GM10248 (cell line): ENCODE results near the gene OR10H5.
A peak's percentile ranks its signal among the peaks of the same experiment; 100 is the strongest.
"Not testable (repeated sequence)": the region's sequence is repeated elsewhere in the genome, so short reads cannot be mapped to it uniquely, and the experiment has no call there.

Source experiments
- CTCF ChIA-PET: fragments of 300-600 bp; sonication (Branson Sonifier 250); formaldehyde crosslinking; extraction: SDS; loops from one replicate; lab custom pipeline; 2021; ENCODE audit warnings: antibody characterized with exemption; lab: Yijun Ruan, JAX
- POLR2A ChIA-PET: fragments of 350-650 bp; sonication (Branson Sonifier 250); formaldehyde crosslinking; extraction: SDS; loops from one replicate; lab custom pipeline; 2020; ENCODE audit warnings: antibody characterized with exemption; lab: Yijun Ruan, JAX
- DNase-seq: peaks from one replicate; pipeline ENCODE4 v3.0.0; 2012; ENCODE audit errors: extremely low spot score
- CTCF ChIP-seq: IDR thresholded peaks from 2 replicates; pipeline ENCODE4 v1.5.1; 2012; ENCODE audit warnings: mild to moderate bottlenecking, low read depth; ENCODE audit errors: extremely low read depth, missing control alignments, control extremely low read depth

Gene OR10H5

GRCh38 chr19:15812060-15812722, 24.7 kb downstream of the OR10H5 start:
- ChIA-PET CTCF (interaction anchor here (1.0 kb wide), 1 partner anchor 30 kb away, joined by 3 read pairs; no protein-coding TSS in a partner anchor), POLR2A (no interaction called here)
- DNase-seq, result no peak
- peak; percentile 19 for TF ChIP-seq CTCF

GRCh38 chr19:15813916-15814315, 26.5 kb downstream of the OR10H5 start:
- no peak for DNase-seq
- ChIA-PET POLR2A (no interaction called here), CTCF (no interaction called here)
- no peak for TF ChIP-seq CTCF

- POLR2A ChIA-PET, result no interaction called here
- CTCF ChIA-PET, result interaction anchor here (1.5 kb wide), 1 partner anchor 15 kb away, joined by 3 read pairs; no protein-coding TSS in a partner anchor
- TF ChIP-seq CTCF, result no peak
- DNase-seq, result no peak
Measured at GRCh38 chr19:15815306-15815705, 27.8 kb downstream of the OR10H5 start, which contains the start of gene OR10H1. Gene OR10H1, minus strand, starts transcription at chr19:15815664. Its CDS starts 7,627 bp downstream, at chr19:15808037.

GRCh38 chr19:15820646-15821045, 33.2 kb downstream of the OR10H5 start:
- no peak for TF ChIP-seq CTCF
- ChIA-PET POLR2A (no interaction called here), CTCF (no interaction called here)
- no peak for DNase-seq

- CTCF ChIA-PET, result no interaction called here
- DNase-seq, result no peak
- POLR2A ChIA-PET, result no interaction called here
- no peak for TF ChIP-seq CTCF
Measured at GRCh38 chr19:15825753-15826152, 38.3 kb downstream of the OR10H5 start.

- no peak for DNase-seq
- POLR2A ChIA-PET, result no interaction called here
- no peak for TF ChIP-seq CTCF
- CTCF ChIA-PET, result no interaction called here
Measured at GRCh38 chr19:15828121-15828610, 40.7 kb downstream of the OR10H5 start.

- CTCF ChIA-PET, POLR2A ChIA-PET, DNase-seq: not testable (repeated sequence)
Measured at GRCh38 chr19:15828611-15829305, 41.3 kb downstream of the OR10H5 start.
